ENCODE measurements around the gene CPM.

The CPM gene

GRCh38 chr12:68932961-68933893 is at the start of gene CPM:
Gene CPM, minus strand, starts transcription at chr12:68933171. Its CDS starts 334 bp downstream, at chr12:68932837.
- peak; percentile 74 for DNase-seq

DNA sequence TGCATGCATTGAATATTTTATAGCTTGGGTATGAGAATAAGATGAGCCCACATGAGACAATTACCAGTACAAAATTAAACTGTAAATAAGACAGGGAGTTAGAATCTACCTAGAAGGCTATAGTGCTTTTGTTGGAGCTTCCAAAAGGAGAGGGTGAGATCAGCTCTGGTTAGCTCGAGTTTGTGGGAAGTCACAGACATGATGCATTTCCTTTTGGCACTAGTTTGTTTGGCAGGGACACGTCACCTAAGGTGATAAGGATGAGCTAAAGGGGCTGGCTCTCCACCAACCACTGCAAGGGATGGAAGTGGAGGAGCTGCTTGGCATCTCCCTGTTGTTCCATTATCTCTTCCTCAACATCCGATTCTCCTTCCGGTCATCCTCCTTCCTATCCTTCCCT is 48.5 kb upstream of the CPM start:
- DNase-seq: no peak

- no peak for DNase-seq
These were observed 47.7 kb upstream of the CPM start for GRCh38 chr12:68980476-68981212.

GRCh38 chr12:68978678-68979077 is 45.7 kb upstream of the CPM start:
- DNase-seq: no peak

DNA sequence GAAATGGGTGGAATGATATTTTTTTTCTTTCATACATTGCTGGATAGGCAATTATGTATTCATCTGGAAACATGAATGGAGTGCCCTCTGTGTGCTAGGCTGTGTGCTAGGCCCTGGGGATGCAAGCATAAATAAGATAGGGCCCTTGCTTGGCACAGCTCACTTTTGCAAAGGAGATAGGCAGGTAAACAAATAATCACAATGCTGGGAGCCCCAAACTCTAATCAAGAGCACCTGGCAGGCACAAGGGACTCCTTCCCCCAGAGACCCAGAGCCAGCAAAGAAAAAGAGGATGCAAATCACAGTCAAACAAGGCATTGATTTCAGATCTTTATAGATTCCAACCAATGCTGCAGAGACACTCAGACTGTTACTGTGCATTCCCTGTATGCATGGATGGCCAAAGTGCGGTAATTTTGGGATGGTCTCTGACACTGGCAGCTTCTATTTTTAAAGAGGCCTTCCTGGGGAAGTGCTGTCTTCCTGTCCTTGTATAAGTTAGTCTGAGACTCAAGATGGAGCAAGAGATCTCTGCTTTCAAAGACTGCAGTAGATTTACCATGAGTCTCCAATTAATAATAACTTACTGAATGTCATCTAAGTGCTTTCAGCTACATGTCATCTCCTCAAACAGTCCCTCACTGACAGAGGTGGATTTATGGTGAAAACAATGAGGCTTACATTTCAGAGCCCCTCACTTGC is 45.1 kb upstream of the CPM start:
- no peak for DNase-seq

GRCh38 chr12:68977335-68977734 is 44.4 kb upstream of the CPM start:
- DNase-seq: no peak

GRCh38 chr12:68976395-68976841 is 43.4 kb upstream of the CPM start:
- no peak for DNase-seq

- DNase-seq: no peak
These were observed 42.8 kb upstream of the CPM start for GRCh38 chr12:68975811-68976210.

GRCh38 chr12:68972595-68972994 is 39.6 kb upstream of the CPM start:
- no peak for DNase-seq

- DNase-seq: no peak
These were observed 38.4 kb upstream of the CPM start for GRCh38 chr12:68971404-68971803.

DNA sequence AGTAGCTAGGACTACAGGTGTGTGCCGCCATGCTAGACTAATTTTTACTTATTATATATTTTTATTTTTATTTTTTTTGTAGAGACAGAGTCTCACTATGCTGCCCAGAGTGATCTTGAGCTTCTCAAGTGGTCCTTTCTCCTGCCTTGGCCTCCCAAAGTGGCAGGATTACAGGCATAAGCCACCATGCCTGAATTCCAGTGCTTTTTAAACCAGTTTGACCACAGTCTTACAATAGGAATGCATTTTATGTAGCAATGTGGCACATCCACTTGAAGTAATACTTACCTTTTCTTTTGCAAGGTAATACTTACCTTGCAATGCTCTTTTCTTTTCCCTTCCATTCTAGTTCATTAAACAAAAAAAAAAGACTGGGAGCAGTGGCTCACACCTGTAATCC is 38.0 kb upstream of the CPM start:
- DNase-seq: no peak

DNA sequence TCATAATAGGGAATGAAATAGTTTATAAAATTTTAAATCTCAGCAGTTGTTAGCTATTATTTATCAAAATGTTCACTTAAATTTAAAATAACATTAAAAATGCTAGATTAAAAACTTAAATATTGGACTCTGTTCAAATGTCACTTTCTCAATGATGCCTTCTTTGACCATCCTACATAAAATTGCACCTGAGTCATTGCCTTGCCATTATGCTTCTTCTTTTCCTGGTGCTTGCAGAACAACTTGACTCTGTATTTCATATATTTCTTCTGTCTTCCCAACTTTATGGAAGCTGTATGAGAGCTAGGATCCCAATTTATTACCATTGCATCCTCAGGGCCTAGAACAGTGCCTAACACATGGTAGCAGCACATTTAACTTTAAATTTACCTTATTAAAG is 37.3 kb upstream of the CPM start:
- no peak for DNase-seq

DNA sequence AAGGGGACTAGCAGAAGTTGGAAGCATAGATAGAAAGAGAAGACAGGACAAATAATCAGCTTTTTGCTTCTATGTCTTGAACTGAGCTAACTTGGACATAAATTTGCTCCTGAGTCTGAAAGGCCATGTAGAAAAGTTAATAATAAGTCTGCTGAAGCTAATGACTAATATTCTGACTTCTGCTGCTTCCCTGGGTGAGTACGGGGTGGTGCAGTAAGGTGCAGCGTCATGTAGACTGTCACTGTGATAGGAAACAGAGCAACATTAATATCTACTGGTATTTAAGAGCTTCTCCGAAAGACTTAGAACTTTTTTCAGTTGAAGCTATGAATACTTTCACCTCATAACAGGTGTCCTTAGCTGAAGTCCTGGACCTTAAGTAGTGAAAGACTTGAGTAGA is 34.1 kb upstream of the CPM start:
- DNase-seq: no peak

DNA sequence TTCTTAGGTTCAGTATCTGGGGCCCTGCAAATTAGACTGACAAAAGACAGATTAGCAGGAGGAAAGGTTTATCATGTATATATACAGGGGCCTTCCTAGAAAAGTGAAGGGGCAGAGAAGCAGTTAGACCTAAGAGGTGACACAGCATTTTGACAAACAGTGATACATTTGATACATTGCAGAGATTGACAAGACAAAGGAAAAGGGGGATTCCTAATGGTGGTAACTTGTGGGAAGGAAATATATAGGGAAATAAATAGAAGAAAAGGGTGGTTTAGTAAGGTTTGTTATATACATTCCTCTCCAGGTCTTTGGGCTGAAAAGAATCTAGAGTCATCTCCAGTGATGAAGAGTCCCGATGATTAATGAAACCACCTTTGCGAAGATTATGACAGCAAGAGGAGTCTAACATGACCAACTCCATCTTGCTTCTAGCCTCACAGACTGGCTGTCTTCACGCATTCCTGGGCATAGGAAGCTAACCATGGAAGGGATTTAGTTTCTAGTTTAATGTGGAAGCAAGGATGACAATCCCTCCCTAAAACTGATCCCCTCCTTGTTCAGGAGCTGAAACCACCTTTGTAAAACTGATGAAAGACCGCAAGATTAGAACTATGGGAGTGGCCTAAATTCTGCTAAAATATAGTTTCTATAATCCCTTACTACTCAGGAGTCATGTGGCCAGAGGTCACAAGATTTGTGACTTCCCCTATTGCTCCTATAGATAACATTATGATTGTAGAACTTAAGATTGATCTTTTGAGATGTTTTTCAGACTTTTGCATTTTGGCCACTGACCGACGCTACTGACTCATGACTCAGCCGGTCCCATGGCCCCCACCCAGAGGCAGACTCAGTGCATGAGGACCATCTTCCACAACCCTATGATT is 31.1 kb upstream of the CPM start:
- no peak for DNase-seq

GRCh38 chr12:68962877-68963855 is 30.2 kb upstream of the CPM start:
- no peak for DNase-seq

DNA sequence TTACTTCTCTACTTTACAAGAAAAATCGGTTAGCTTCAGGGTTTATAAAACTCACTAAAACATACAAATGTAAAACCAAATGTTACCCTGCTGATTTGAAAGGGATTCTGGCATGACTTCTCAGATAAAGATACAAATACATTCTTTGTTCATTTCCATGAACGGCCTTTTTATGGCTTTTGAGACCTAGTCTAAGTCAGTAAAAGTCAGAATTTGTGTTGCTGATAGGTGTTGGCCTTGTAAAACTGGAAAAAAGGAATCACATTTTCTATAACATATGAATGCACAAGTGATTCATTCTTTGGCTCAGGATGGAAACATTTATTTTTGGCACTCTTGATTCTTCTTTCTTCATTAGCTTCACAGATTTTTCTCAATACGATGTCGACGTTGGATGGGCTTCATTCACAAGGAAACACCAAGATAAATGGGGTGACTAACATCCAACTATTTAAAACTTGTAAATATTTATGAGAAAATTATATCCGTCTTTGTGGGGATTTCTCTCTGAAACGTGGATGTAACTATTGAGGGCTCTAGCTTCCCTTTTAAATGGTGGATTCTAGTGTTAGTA is 27.0 kb upstream of the CPM start:
- DNase-seq: no peak

- no peak for DNase-seq
These were observed 26.3 kb upstream of the CPM start for GRCh38 chr12:68959143-68959858.

DNA sequence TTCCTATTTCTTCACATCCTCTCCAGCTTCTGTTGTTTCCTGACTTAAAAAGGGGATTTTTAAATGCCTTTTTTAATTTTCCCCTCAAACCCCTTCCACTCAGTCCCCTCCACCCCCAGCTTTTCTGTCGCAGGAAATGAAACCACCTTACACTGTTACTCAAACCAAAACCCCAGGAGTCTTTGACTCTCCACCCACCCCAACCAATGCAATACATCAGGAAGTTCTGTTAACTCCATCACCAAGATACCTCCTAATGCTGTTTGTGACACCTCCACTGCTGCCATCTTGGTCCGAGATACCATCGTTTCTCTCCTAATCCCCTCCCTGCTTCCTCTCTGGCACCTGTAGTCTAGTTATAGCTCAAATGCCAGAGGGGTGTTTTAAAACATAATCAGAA is 25.4 kb upstream of the CPM start:
- DNase-seq: no peak

DNA sequence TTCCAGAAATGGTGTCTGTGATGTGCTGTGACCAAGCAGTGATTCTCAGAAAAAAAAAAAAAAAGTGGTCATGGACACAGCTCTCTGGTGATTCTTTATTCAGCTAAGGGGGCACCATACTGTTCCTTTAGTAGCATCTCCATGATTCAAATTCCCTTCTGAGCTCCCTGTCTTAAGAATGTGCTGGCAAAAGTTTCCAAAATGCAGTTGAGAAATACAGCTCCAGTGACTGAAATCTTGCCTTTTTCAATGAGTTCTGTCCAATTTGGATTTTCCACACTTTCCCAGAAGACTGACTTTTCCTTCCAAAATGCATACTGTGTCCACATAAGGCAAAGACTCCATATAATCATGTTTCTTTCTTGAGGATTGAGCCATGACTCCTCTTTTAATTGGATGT is 24.3 kb upstream of the CPM start:
- no peak for DNase-seq

DNA sequence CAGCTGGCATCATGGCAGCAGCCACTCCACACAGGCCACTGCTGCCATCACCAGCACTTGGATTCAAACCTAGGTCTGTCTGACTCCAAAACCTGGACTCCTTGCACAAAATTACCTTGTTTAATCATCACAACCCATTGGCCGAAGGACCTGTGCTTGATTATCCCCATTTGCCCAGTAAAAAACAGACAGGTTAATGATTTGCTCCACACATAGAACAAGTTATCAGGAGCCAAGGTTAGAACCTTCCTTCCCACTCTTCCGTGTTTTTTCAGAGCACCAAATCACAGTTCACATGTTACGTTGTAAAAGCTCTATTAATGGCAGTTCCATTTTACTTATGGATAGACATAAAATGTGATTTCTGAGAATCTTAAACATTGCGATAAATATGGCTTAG is 23.5 kb upstream of the CPM start:
- DNase-seq: no peak
